HS-27A (cell line): ENCODE results near the gene PDXP.
"Not testable (repeated sequence)": the region's sequence is repeated elsewhere in the genome, so short reads cannot be mapped to it uniquely, and the experiment has no call there.

Source experiments
- DNase-seq: peaks from one replicate; pipeline ENCODE4 v3.0.0-alpha.2; 2012; ENCODE audit warnings: low read depth, missing footprints

The PDXP gene

GRCh38 chr22:37674951-37675929, 16.7 kb downstream of the PDXP start, which contains the start of gene LGALS1:
Gene LGALS1, plus strand, starts transcription at chr22:37675636. Its CDS starts 67 bp downstream, at chr22:37675703.
- peak; percentile 92 for DNase-seq

- DNase-seq, result no peak
Measured at GRCh38 chr22:37675930-37676735, 17.6 kb downstream of the PDXP start.

DNA sequence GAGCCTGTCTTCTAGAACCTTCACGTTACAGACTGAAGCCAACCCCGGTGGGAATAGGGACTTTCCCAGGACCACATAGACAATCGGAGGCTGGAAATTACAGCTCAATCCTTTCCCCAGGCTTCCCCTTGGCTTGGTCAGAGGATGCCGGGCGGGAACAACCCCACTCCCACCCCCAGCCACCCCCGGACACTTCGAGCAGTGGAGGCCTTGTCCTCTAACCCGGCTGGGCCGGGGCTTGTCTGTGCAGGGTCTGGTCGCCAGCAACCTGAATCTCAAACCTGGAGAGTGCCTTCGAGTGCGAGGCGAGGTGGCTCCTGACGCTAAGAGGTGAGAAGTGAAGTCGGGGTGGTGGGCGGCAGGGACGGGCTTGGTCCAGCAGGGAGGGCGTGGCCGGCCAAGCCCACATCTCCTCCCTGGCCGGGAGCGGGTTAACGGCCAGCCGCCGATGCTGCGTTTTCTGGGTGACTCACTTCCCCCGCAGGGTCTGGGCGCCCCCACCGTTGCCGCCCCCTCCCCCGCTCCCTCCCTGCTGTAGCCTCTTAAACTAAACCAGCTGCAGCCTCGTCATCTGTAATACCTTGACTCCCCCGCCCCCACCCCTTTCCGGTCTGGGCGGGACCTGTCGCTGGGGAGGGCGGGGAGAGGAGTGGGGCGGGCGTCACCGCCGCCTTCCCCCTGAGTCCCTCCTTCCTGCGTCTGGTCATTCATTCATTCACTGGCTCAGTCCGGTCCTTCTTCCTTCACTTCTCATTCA, 18.4 kb downstream of the PDXP start:
- DNase-seq, result no peak

DNA sequence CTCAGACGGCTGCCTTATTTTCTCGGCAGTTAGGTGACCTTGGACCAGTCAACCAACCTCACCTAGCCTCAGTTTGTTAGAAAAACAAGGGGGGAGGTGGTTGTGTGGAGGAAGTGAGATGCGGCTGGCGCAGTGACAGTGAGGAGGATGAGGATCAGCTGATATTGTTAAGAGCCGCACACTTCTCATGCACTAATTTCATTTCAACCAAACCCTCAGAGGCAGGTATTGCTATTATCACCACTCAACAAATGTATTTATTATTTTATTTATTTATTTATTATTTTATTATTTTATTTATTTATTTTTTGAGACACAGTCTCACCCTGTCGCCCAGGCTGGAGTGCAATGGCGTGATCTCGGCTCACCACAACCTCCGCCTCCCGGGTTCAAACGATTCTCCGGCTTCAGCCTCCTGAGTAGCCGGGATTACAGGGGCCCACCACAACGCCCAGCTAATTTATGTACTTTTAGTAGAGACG, 19.0 kb downstream of the PDXP start:
- no peak for DNase-seq

GRCh38 chr22:37678372-37678771, 19.8 kb downstream of the PDXP start:
- no peak for DNase-seq

GRCh38 chr22:37679670-37680069, 21.1 kb downstream of the PDXP start:
- no peak for DNase-seq

DNA sequence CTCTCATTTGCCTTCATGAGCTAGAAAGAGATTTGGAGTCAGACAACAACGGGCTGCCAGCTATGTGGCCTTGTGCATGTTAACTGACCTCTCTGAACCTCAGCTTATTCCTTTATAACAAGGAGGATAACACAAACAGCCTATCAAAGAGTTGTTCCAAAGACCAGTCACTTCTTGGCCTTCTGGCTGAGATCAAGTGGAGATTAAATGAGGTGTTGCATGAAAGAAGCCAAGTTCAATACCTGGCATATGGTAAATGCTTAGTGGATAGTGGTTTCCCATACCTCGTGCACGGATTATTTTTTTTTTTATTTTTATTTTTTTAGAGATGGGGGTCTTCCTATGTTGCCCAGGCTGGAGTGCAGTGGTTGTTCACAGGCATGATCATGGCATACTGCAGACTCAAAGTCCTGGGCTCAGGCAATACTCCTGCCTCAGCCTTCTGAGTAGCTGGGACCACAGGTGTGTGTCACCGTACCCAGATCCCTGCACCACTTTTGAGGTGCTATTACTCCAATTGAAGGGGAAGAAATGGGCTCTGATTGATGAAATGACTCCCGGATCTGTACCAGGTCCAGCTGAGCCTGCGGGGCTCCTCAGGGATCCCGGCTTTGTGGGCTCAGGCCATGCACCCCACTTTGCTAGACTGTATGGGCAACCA, 21.8 kb downstream of the PDXP start:
- DNase-seq, result no peak

- DNase-seq, result no peak
Measured at GRCh38 chr22:37681001-37681424, 22.5 kb downstream of the PDXP start.

DNA sequence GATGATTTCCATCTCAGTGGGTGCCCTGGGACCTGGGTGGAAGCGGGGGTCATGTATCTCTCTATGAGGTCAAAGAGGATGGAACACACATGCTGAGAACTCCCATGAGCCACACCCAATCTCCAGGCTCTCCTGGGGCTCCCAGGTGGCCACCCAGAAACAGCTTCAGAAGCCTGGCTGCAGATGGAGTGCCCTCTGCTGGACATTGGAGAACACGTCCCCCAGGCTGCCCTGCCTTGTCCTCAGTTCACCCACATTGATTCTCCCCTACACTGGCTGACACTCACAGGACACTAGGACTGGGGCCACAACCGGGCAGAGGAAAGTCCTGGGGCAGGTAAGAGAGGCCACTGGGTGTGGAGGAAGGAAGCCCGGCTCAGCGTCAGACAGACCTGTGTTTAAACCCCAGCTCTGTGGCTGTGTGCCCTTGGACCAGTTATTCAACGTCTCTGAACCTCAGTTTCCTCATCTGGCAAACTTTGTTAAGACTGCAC, 23.1 kb downstream of the PDXP start:
- no peak for DNase-seq

DNA sequence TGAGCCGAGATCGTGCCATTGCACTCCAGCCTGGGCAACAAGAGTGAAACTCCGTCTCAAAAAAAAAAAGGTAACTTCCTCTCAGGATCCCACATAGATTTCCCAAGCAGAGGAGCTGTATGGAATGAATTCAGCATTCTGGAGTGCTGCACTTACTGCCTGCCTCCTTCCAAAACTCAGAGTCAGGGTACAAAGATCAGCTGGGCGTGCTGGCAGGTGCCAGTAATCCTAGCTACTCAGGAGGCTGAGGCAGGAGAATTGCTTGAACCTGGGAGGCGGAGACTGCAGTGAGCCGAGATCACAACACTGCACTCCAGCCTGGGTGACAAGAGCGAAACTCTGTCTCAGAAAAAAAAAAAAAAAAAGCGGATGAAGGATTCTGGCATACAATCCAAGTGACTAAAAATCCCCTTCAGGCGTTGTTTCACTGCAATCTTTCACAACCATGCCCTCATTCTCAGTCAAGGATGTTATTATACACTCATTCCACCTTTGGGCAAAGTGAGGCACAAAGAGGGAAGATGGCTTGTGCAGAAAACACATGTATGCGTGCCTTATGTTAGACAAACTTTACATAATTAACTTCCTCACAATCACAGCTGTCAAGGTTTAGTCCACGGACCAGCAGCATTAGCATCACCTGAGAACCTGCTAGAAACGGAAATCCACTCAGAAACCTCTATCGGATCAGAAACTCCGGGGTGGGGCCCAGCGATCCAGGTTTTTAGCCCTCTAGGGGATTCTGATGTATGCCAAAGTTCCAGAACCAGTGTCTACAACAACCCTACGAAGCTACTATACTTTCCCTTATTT, 26.5 kb downstream of the PDXP start:
- DNase-seq, result no peak

- no peak for DNase-seq
Measured at GRCh38 chr22:37686002-37686982, 27.8 kb downstream of the PDXP start, which contains the start of gene NOL12. Gene NOL12, plus strand, starts transcription at chr22:37686343. Its CDS starts 50 bp downstream, at chr22:37686393.

GRCh38 chr22:37690407-37690806, 31.9 kb downstream of the PDXP start:
- no peak for DNase-seq

GRCh38 chr22:37690901-37691504, 32.5 kb downstream of the PDXP start:
- DNase-seq, result no peak

- DNase-seq, result no peak
Measured at GRCh38 chr22:37692627-37693285, 34.2 kb downstream of the PDXP start.

DNA sequence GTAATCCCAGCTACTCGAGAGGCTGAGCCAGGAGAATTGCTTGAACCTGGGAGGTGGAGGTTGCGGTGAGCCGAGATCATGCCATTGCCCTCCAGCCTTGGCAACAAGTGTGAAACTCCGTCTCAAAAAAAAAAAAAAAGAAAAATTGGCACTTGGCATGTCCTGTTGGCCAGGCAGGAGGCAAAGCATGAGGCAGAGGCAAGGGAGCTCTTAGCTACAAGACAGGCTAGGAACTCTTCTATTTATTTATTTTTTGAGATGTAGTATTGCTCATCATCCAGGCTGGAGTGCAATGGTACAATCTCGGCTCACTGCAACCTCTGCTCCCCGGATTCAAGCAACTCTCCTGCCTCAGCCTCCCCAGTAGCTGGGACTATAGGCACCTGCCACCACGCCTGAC, 35.6 kb downstream of the PDXP start:
- DNase-seq, result not testable (repeated sequence)

DNA sequence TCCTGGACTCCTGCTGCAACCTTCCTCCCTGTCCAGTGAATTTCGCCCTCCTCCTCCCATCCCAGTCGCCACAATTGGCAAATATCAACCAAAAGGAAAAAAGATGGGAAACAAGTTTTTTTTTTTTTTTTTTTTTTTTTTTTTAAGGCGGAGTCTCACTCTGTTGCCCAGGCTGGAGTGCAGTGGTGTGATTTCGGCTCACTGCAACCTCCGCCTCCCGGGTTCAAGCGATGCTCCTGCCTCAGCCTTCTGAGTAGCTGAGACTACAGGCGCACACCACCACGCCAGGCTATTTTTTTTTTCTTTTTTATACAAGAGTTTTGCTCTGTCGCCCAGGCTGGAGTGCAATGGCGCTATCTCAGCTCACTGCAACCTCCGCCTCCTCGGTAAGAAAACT, 37.7 kb downstream of the PDXP start:
- not testable (repeated sequence) for DNase-seq

DNA sequence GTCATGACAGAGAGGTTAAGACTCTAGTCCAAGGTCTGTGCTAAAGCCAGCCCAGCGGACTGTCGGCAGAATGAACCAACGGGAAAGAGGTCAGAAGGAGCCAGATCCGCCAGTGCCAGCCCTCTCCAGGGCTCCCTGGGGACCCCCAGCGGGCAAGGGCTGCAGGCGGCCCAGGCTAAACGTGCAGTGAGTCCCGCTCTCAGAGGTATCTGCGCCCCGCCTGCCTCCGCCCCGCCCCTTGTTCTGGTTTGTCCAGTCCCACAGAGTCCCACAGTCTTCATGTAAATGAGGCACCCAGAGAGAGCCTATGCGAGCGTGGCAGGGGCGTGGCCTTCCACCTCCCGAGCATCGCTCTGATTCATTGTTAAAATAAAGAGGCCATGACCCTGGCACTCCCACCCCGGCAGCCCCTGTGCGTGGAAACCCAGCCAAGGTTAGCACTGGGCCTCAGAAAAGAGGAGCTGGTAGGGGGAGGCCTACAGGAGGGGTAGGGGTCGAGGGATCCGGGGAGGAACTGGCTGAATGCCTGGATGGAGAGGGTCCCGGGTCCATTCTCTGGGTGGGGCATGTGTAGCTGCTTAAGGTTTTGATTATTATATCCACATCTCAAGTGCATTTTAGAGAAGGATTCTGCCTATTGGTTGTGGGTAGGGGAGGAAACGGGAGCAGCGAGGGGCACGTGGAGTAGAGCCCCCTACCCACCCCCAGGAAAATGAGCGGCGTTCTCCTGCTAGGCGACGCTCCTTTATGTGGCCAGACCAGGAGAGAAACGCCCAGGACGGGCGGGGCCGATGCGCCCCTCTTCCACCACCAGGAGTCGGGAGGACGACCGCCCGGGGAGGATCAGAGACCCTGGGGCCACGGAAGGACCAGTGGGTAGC, 38.4 kb downstream of the PDXP start, which contains the start of gene TRIOBP:
Gene TRIOBP, plus strand, starts transcription at position 392 of the 881 bp plus-strand sequence. CDS start 4,318 bp downstream, outside the sequence.
- no peak for DNase-seq
